ENCODE measurements around the gene WNT8A. TPM values are rescaled to one million over a fixed set of nuclear protein-coding genes. Genes with fewer than 3 reads are reported as not detected.

Gene WNT8A
- total RNA-seq, 6 experiments from 2014 or later: not detected

DNA sequence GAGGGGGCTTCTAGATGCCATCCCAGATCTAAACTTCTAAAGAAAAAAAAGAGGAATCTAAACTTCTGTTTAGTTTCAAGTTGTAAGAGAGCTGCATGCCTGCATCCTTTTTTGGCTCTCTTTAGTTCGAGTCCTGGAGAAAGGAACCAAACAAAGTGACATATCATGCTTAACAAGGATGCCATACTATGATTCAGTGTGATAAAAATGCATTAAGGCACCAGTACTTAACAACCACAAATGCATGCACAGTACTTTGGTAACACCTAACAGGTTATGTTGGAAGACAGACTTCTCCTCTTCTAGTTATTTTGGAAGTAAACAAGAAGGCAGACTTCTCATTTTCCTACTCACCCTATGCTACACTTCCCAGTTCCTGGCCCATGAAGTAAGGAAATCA, 28.1 kb downstream of the WNT8A start:
- Mint-ChIP-seq H3K27me3 (ENCODE audit: insufficient read depth) (peaks cover 14% of the 10 kb centered on the region), H3K27ac (no peak overlapping the region), H3K36me3 (ENCODE audit: low read depth) (no peaks in the 10 kb centered on the region), H3K4me1 (ENCODE audit: low read depth) (peaks cover 20% of the 10 kb centered on the region), H3K4me3 (peak overlapping the region; percentile 10; the same call in 1 of the 2 replicates), H3K9me3 (no peaks in the 10 kb centered on the region)
- TF ChIP-seq CTCF (IDR thresholded peaks at IDR 0.05): no peak
- peak; percentile 38 for DNase-seq

DNA sequence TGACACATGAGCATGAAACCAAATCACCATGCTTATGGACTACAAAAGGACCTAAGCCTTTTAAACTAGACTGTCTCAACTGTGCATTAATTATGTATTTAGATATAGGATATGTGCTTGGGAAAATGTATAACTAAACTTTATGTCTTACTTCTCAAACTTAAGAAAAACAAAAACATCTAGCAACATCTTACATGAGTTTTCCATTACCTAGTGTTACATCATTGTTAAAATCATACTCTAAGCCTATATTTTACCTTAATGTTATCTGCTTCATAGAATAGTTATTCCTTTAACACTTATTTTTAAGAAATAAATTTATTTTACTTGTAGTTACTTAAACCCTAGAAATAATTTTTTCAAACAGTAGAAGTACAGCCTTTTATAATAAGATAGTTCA, 31.4 kb downstream of the WNT8A start:
- TF ChIP-seq CTCF (IDR thresholded peaks at IDR 0.05): no peak
- no peaks in the 10 kb centered on the region for H3K36me3 Mint-ChIP-seq (ENCODE audit: low read depth)
- peaks cover 15% of the 10 kb centered on the region for H3K27me3 Mint-ChIP-seq (ENCODE audit: insufficient read depth)
- H3K4me1 Mint-ChIP-seq (ENCODE audit: low read depth): peaks cover 9% of the 10 kb centered on the region
- no peak overlapping the region for H3K27ac Mint-ChIP-seq
- no peak overlapping the region for H3K4me3 Mint-ChIP-seq
- H3K9me3 Mint-ChIP-seq: no peaks in the 10 kb centered on the region
- no peak for DNase-seq

- peaks cover 3% of the 10 kb centered on the region for H3K27me3 Mint-ChIP-seq (ENCODE audit: insufficient read depth)
- no peak overlapping the region for H3K27ac Mint-ChIP-seq
- no peak for TF ChIP-seq CTCF (IDR thresholded peaks at IDR 0.05)
- H3K9me3 Mint-ChIP-seq: no peaks in the 10 kb centered on the region
- no peak for DNase-seq
- H3K36me3 Mint-ChIP-seq (ENCODE audit: low read depth): no peaks in the 10 kb centered on the region
- H3K4me3 Mint-ChIP-seq: no peak overlapping the region
- peaks cover 8% of the 10 kb centered on the region; the same call in 1 of the 2 replicates for H3K4me1 Mint-ChIP-seq (ENCODE audit: low read depth)
Measured at GRCh38 chr5:138128334-138128733, 44.5 kb downstream of the WNT8A start.

- Mint-ChIP-seq H3K9me3 (no peaks in the 10 kb centered on the region), H3K4me1 (ENCODE audit: low read depth) (peaks cover 13% of the 10 kb centered on the region; the same call in 1 of the 2 replicates), H3K27me3 (ENCODE audit: insufficient read depth) (peaks cover 5% of the 10 kb centered on the region), H3K27ac (no peak overlapping the region), H3K36me3 (ENCODE audit: low read depth) (no peaks in the 10 kb centered on the region), H3K4me3 (no peak overlapping the region)
- DNase-seq: no peak
- no peak for TF ChIP-seq CTCF (IDR thresholded peaks at IDR 0.05)
Measured at GRCh38 chr5:138129347-138129746, 45.5 kb downstream of the WNT8A start.

GRCh38 chr5:138132543-138132942, 48.7 kb downstream of the WNT8A start:
- Mint-ChIP-seq H3K4me1 (ENCODE audit: low read depth) (peaks cover 13% of the 10 kb centered on the region; the same call in 1 of the 2 replicates), H3K9me3 (no peaks in the 10 kb centered on the region), H3K27ac (no peak overlapping the region), H3K36me3 (ENCODE audit: low read depth) (no peaks in the 10 kb centered on the region), H3K4me3 (peak overlapping the region; percentile 87; the same call in 1 of the 2 replicates), H3K27me3 (ENCODE audit: insufficient read depth) (peaks cover 4% of the 10 kb centered on the region)
- no peak for DNase-seq
- TF ChIP-seq CTCF (IDR thresholded peaks at IDR 0.05): no peak
